HepG2 (cell line): ENCODE data around the gene CAPZB. TPM values are rescaled to one million over a fixed set of nuclear protein-coding genes. Genes with fewer than 3 reads are reported as not detected.

Experiments used
- BORCS8-MEF2B ChIP-seq: sonication (generic); formaldehyde crosslinking; IDR thresholded peaks from 2 replicates; pipeline ENCODE4 v1.8.0; 2022; ENCODE audit warnings: mild to moderate bottlenecking, missing genetic modification reagents
- BRCA1 ChIP-seq: sonication (generic); formaldehyde crosslinking; IDR thresholded peaks from 2 replicates; pipeline ENCODE4 v1.4.0; 2020; ENCODE audit warnings: missing genetic modification reagents
- CBFB ChIP-seq: sonication (generic); formaldehyde crosslinking; IDR thresholded peaks from 2 replicates; pipeline ENCODE4 v1.4.0; 2020; ENCODE audit warnings: missing genetic modification reagents
- CSRNP1 ChIP-seq: sonication (generic); formaldehyde crosslinking; IDR thresholded peaks from 2 replicates; pipeline ENCODE4 v1.8.1; 2023; ENCODE audit warnings: mild to moderate bottlenecking, missing genetic modification reagents
- ETS1 ChIP-seq: sonication (generic); formaldehyde crosslinking; IDR thresholded peaks from 2 replicates; pipeline ENCODE4 v1.4.0; 2020; ENCODE audit warnings: missing genetic modification reagents
- HDAC2 ChIP-seq: sonication (generic); formaldehyde crosslinking; IDR thresholded peaks from 2 replicates; pipeline ENCODE4 v1.4.0; 2020; ENCODE audit warnings: missing genetic modification reagents
- HMG20A ChIP-seq: IDR thresholded peaks from 2 replicates; pipeline ENCODE4 v1.6.1; 2016; ENCODE audit warnings: borderline replicate concordance
- MAX ChIP-seq: IDR thresholded peaks from 2 replicates; pipeline ENCODE4 v1.6.1; 2012; ENCODE audit warnings: inconsistent platforms
- NFIC ChIP-seq: IDR thresholded peaks from 2 replicates; pipeline ENCODE4 v1.6.1; 2012; ENCODE audit warnings: mild to moderate bottlenecking, low read length, inconsistent platforms
- NFYC ChIP-seq: IDR thresholded peaks from 2 replicates; pipeline ENCODE4 v1.6.1; 2016; ENCODE audit warnings: missing genetic modification reagents, missing compliant biosample characterization
- NR0B2 ChIP-seq: sonication (generic); formaldehyde crosslinking; IDR thresholded peaks from 2 replicates; pipeline ENCODE4 v1.4.0; 2020; ENCODE audit warnings: mild to moderate bottlenecking, missing genetic modification reagents
- PATZ1 ChIP-seq: sonication (generic); formaldehyde crosslinking; IDR thresholded peaks from 2 replicates; pipeline ENCODE4 v1.4.0; 2020; ENCODE audit warnings: missing genetic modification reagents
- PHF8 ChIP-seq: sonication (generic); formaldehyde crosslinking; IDR thresholded peaks from 2 replicates; pipeline ENCODE4 v1.5.0; 2020; ENCODE audit warnings: missing genetic modification reagents
- REXO4 ChIP-seq: sonication (generic); formaldehyde crosslinking; IDR thresholded peaks from 2 replicates; pipeline ENCODE4 v1.8.0; 2022; ENCODE audit warnings: missing genetic modification reagents, mild to moderate bottlenecking, borderline replicate concordance
- SALL1 ChIP-seq: sonication (generic); formaldehyde crosslinking; IDR thresholded peaks from 2 replicates; pipeline ENCODE4 v1.8.0; 2022; ENCODE audit warnings: mild to moderate bottlenecking, missing genetic modification reagents
- SMAD1 ChIP-seq: sonication (generic); formaldehyde crosslinking; IDR thresholded peaks from 2 replicates; pipeline ENCODE4 v1.4.0; 2020; ENCODE audit warnings: missing genetic modification reagents, low read depth, mild to moderate bottlenecking, borderline replicate concordance
- SOX5 ChIP-seq: IDR thresholded peaks from 2 replicates; pipeline ENCODE4 v1.6.1; 2016; ENCODE audit warnings: borderline replicate concordance
- SP5 ChIP-seq: IDR thresholded peaks from 2 replicates; pipeline ENCODE4 v1.6.1; 2016; ENCODE audit warnings: low read depth, borderline replicate concordance
- TBX2 ChIP-seq: sonication (generic); formaldehyde crosslinking; IDR thresholded peaks from 2 replicates; pipeline ENCODE4 v1.5.0; 2020; ENCODE audit warnings: missing genetic modification reagents, mild to moderate bottlenecking, borderline replicate concordance
- ZNF543 ChIP-seq: sonication (generic); formaldehyde crosslinking; IDR thresholded peaks from 2 replicates; pipeline ENCODE4 v1.4.0; 2020; ENCODE audit warnings: mild to moderate bottlenecking, missing genetic modification reagents
- ZNF615 ChIP-seq: sonication (generic); formaldehyde crosslinking; IDR thresholded peaks from 2 replicates; pipeline ENCODE4 v1.5.0; 2020; ENCODE audit warnings: mild to moderate bottlenecking, missing genetic modification reagents, borderline replicate concordance
- ZNF691 ChIP-seq: sonication (generic); formaldehyde crosslinking; IDR thresholded peaks from 2 replicates; pipeline ENCODE4 v1.4.0; 2020; ENCODE audit warnings: missing genetic modification reagents, low read depth, mild to moderate bottlenecking, borderline replicate concordance
- ZNF775 ChIP-seq: sonication (generic); formaldehyde crosslinking; IDR thresholded peaks from 2 replicates; pipeline ENCODE4 v1.4.0; 2020; ENCODE audit warnings: missing genetic modification reagents, mild to moderate bottlenecking, moderate library complexity, borderline replicate concordance
- ZSCAN9 ChIP-seq: IDR thresholded peaks from 2 replicates; pipeline ENCODE4 v1.6.1; 2016; ENCODE audit warnings: borderline replicate concordance
- polyA plus RNA-seq, 8 experiments: library from polyadenylated mRNA; depleted of rRNA in 3 of 8; stranded (reverse) in 7 of 8; unstranded in 1 of 8; fragments of >200 nt; fragmentation: Illumina TruSeq in 4 of 8; extraction: Trizol in 4 of 8; gene quantifications; 2 replicates each; pipeline versions ENCODE4 v1.2.1 to v1.2.3, GENCODE V29; 2011 to 2016; ENCODE audit warnings: low read depth in 4 of 8, missing spikeins in 1 of 8, mixed read lengths in 1 of 8; ENCODE audit not compliant: insufficient read depth in 1 of 8
- total RNA-seq, 5 experiments: library from RNA; depleted of rRNA; stranded (reverse); fragments of >200 nt; fragmentation: Illumina TruSeq; extraction: Trizol; gene quantifications; 2 replicates each; pipeline ENCODE4 v1.2.3, GENCODE V29; 2016; ENCODE audit warnings: low read depth in 1 of 5

Gene CAPZB
- total and polyA plus RNA-seq, 2 of the 13 experiments (the other 11 are each of a cell fraction or from before 2014, with no cell fraction given), result 58.9 to 76.9 TPM

- no peak for TF ChIP-seq NR0B2 (CRISPR knock-in tag)
- no peak for TF ChIP-seq ZNF543 (CRISPR knock-in tag)
- TF ChIP-seq HDAC2 (CRISPR knock-in tag), result peak; percentile 69
- TF ChIP-seq NFIC, result 0 out of 2 replicates have a peak, but pooled peaks have one; percentile 34
- peak; percentile 95 for TF ChIP-seq SOX5 (CRISPR knock-in tag)
- TF ChIP-seq CBFB (CRISPR knock-in tag), result peak; percentile 41; the same call in 1 of the 2 replicates
- TF ChIP-seq REXO4 (CRISPR knock-in tag), result no peak
- peak; percentile 41; the same call in 1 of the 2 replicates for TF ChIP-seq ZNF691 (CRISPR knock-in tag)
- TF ChIP-seq CSRNP1, result no peak
- no peak for TF ChIP-seq SMAD1 (CRISPR knock-in tag)
- no peak for TF ChIP-seq PHF8 (CRISPR knock-in tag)
- TF ChIP-seq HMG20A (CRISPR knock-in tag), result peak; percentile 73
- TF ChIP-seq ZSCAN9, result 0 out of 2 replicates have a peak, but pooled peaks have one; percentile 21
- TF ChIP-seq SALL1 (CRISPR knock-in tag), result peak; percentile 73
- TF ChIP-seq BORCS8-MEF2B (CRISPR knock-in tag), result no peak
- no peak for TF ChIP-seq ZNF775 (CRISPR knock-in tag)
- TF ChIP-seq SP5 (CRISPR knock-in tag), result peak; percentile 47; the same call in 1 of the 2 replicates
- peak; percentile 71 for TF ChIP-seq TBX2 (CRISPR knock-in tag)
- TF ChIP-seq MAX, result peak; percentile 39
- TF ChIP-seq ZNF615 (CRISPR knock-in tag), result no peak
- peak; percentile 53; the same call in 1 of the 2 replicates for TF ChIP-seq NFYC (CRISPR knock-in tag)
- no peak for TF ChIP-seq BRCA1 (CRISPR knock-in tag)
- TF ChIP-seq ETS1 (CRISPR knock-in tag), result no peak
- 0 out of 2 replicates have a peak, but pooled peaks have one; percentile 14 for TF ChIP-seq PATZ1 (CRISPR knock-in tag)
Measured at GRCh38 chr1:19424651-19425570, 60.4 kb downstream of the CAPZB start (continued).
